H1 (cell line): ENCODE data around the gene TCEANC. TPM values are rescaled to one million over a fixed set of nuclear protein-coding genes. Genes with fewer than 3 reads are reported as not detected.

Experiments
- CTCF ChIA-PET: fragments of 300-600 bp; sonication (Branson Sonifier 250); formaldehyde crosslinking; loops from one replicate; lab custom pipeline; 2021; ENCODE audit not compliant: partially characterized antibody; lab: Charles Lee
- POLR2A ChIA-PET: fragments of 300-600 bp; sonication (Branson Sonifier 250); formaldehyde crosslinking; loops from one replicate; lab custom pipeline; 2021; ENCODE audit warnings: inconsistent platforms; ENCODE audit not compliant: partially characterized antibody; lab: Charles Lee
- DNase-seq, 2 experiments: peaks; one replicate each; pipeline versions ENCODE4 v3.0.0 to v3.0.0-alpha.2; 2010 to 2022; ENCODE audit warnings: low spot score in 2 of 2, low read depth in 1 of 2, mixed read lengths in 1 of 2
- FAIRE-seq: peaks from 2 replicates; lab custom pipeline; 2011; peaks lifted over from hg19 to GRCh38; lab: Jason Lieb, UNC
- H2AFZ ChIP-seq: 2 replicates; pipeline ENCODE4 v1.8.1; 2012; ENCODE audit warnings: low read length, inconsistent platforms
- H2AK5ac ChIP-seq: 2 replicates; pipeline ENCODE4 v1.6.1; 2013; ENCODE audit warnings: low read depth, low read length
- H2BK120ac ChIP-seq: replicated peaks from 2 replicates; pipeline ENCODE3; 2013; ENCODE audit warnings: low read depth, low read length, inconsistent platforms
- H2BK12ac ChIP-seq: 2 replicates; pipeline ENCODE4 v1.6.1; 2013; ENCODE audit warnings: low read depth, low read length
- H2BK15ac ChIP-seq: 2 replicates; pipeline ENCODE4 v1.6.1; 2013; ENCODE audit warnings: low read length
- H2BK20ac ChIP-seq: 2 replicates; pipeline ENCODE4 v1.6.1; 2013; ENCODE audit warnings: low read length
- H2BK5ac ChIP-seq: 2 replicates; pipeline ENCODE4 v1.6.1; 2013; ENCODE audit warnings: low read depth, low read length
- H3K14ac ChIP-seq: 2 replicates; pipeline ENCODE4 v1.6.1; 2013; ENCODE audit warnings: inconsistent platforms; ENCODE audit not compliant: insufficient read length
- H3K18ac ChIP-seq: 2 replicates; pipeline ENCODE4 v1.6.1; 2013; ENCODE audit warnings: low read length; ENCODE audit errors: extremely low read depth
- H3K23ac ChIP-seq: 2 replicates; pipeline ENCODE4 v1.6.1; 2013; ENCODE audit warnings: inconsistent platforms; ENCODE audit not compliant: insufficient read length
- H3K23me2 ChIP-seq: 2 replicates; pipeline ENCODE4 v1.6.1; 2013; ENCODE audit warnings: low read depth, low read length
- H3K27ac ChIP-seq: 2 replicates; pipeline ENCODE4 v1.6.1; 2011; ENCODE audit warnings: low read depth, low read length, inconsistent platforms
- H3K27me3 ChIP-seq, 4 experiments: replicated peaks in 1 of 4; 1 replicate in 1 of 4; 2 replicates in 3 of 4; pipeline versions ENCODE4 v1.6.1 to v1.8.1; 2011 to 2013; ENCODE audit warnings: low read length in 3 of 4, mild to moderate bottlenecking in 3 of 4, inconsistent platforms in 2 of 4, mixed read lengths in 2 of 4, moderate library complexity in 1 of 4; ENCODE audit not compliant: control insufficient read depth in 3 of 4, insufficient read depth in 3 of 4; ENCODE audit errors: extremely low read depth in 1 of 4
- H3K36me3 ChIP-seq, 4 experiments: 2 replicates each; pipeline versions ENCODE4 v1.6.1 to v1.8.1; 2011 to 2013; ENCODE audit warnings: mild to moderate bottlenecking in 4 of 4, low read length in 3 of 4, moderate library complexity in 2 of 4, control low read depth in 1 of 4, inconsistent platforms in 1 of 4; ENCODE audit not compliant: insufficient read depth in 4 of 4, control insufficient read depth in 2 of 4
- H3K4ac ChIP-seq: replicated peaks from 2 replicates; pipeline ENCODE3; 2013; ENCODE audit warnings: low read length, low read depth, mixed read lengths, inconsistent platforms; ENCODE audit not compliant: insufficient read length
- H3K4me1 ChIP-seq, 4 experiments: replicated peaks in 1 of 4; 1 replicate in 1 of 4; 2 replicates in 3 of 4; pipeline versions ENCODE4 v1.6.1 to v1.8.1; 2011 to 2013; ENCODE audit warnings: low read length in 3 of 4, inconsistent platforms in 2 of 4, mixed read lengths in 1 of 4; ENCODE audit not compliant: insufficient read depth in 4 of 4, control insufficient read depth in 3 of 4
- H3K4me2 ChIP-seq, 2 experiments: 2 replicates each; pipeline versions ENCODE4 v1.6.1 to v1.8.1; 2011 to 2013; ENCODE audit warnings: low read depth in 2 of 2, low read length in 2 of 2, control low read depth in 1 of 2, inconsistent platforms in 1 of 2, mild to moderate bottlenecking in 1 of 2; ENCODE audit not compliant: insufficient read depth in 1 of 2
- H3K4me3 ChIP-seq, 4 experiments: fragments of 200-600, 300-600 bp in 1 of 4; sonication (generic), shearing (Covaris generic), sonication (Bioruptor Twin) in 1 of 4; 2 replicates each; pipeline versions ENCODE4 v1.5.1 to v1.8.1; 2011 to 2016; ENCODE audit warnings: low read length in 4 of 4, low read depth in 3 of 4, control low read depth in 2 of 4, inconsistent platforms in 2 of 4, mild to moderate bottlenecking in 2 of 4, mixed read lengths in 1 of 4, moderate library complexity in 1 of 4; ENCODE audit not compliant: insufficient read depth in 2 of 4; ENCODE audit errors: extremely low read depth in 1 of 4
- H3K56ac ChIP-seq: replicated peaks from 2 replicates; pipeline ENCODE3; 2013; ENCODE audit warnings: low read depth, mild to moderate bottlenecking, mixed read lengths, low read length, inconsistent platforms; ENCODE audit not compliant: insufficient read length
- H3K79me1 ChIP-seq: 2 replicates; pipeline ENCODE4 v1.6.1; 2013; ENCODE audit warnings: low read depth, low read length, control low read depth
- H3K79me2 ChIP-seq, 2 experiments: 2 replicates each; pipeline versions ENCODE4 v1.6.1 to v1.8.1; 2012 to 2013; ENCODE audit warnings: low read length in 2 of 2, mild to moderate bottlenecking in 2 of 2, inconsistent platforms in 1 of 2; ENCODE audit not compliant: insufficient read depth in 2 of 2, control insufficient read depth in 1 of 2
- H3K9ac ChIP-seq, 4 experiments: replicated peaks in 1 of 4; 1 replicate in 1 of 4; 2 replicates in 3 of 4; pipeline versions ENCODE4 v1.6.1 to v1.8.1; 2011 to 2013; ENCODE audit warnings: low read depth in 3 of 4, low read length in 3 of 4, control low read depth in 2 of 4, mild to moderate bottlenecking in 2 of 4, moderate library complexity in 2 of 4, inconsistent platforms in 1 of 4; ENCODE audit errors: extremely low read depth in 1 of 4
- H3K9me3 ChIP-seq, 2 experiments: 2 replicates each; pipeline versions ENCODE4 v1.6.1 to v1.8.1; 2012 to 2013; ENCODE audit warnings: mild to moderate bottlenecking in 2 of 2, moderate library complexity in 2 of 2, control low read depth in 1 of 2, inconsistent platforms in 1 of 2, low read depth in 1 of 2, low read length in 1 of 2, mixed read lengths in 1 of 2; ENCODE audit not compliant: insufficient read depth in 2 of 2
- H4K20me1 ChIP-seq, 2 experiments: replicated peaks in 1 of 2; 2 replicates each; pipeline versions ENCODE3 to v1.8.1; 2011 to 2013; ENCODE audit warnings: inconsistent platforms in 2 of 2, low read length in 2 of 2, mild to moderate bottlenecking in 1 of 2; ENCODE audit not compliant: insufficient read depth in 2 of 2, control insufficient read depth in 1 of 2
- H4K5ac ChIP-seq: 2 replicates; pipeline ENCODE4 v1.6.1; 2013; ENCODE audit warnings: low read length, low read depth, mixed read lengths, inconsistent platforms; ENCODE audit not compliant: insufficient read length
- H4K8ac ChIP-seq: 2 replicates; pipeline ENCODE4 v1.8.0; 2013; ENCODE audit warnings: mild to moderate bottlenecking, moderate library complexity, low read length, inconsistent platforms; ENCODE audit not compliant: insufficient read depth; ENCODE audit errors: extremely low read depth
- H4K91ac ChIP-seq: replicated peaks from 2 replicates; pipeline ENCODE3; 2013; ENCODE audit warnings: low read length, mixed read lengths, inconsistent platforms; ENCODE audit not compliant: insufficient read length
- BACH1 ChIP-seq: IDR thresholded peaks from 2 replicates; pipeline ENCODE4 v1.6.1; 2012; ENCODE audit warnings: low read length, improper control_type of control experiment
- CBX8 ChIP-seq: fragments of 300-800, 300-1000 bp; sonication (generic); IDR thresholded peaks from 2 replicates; pipeline ENCODE4 v1.7.1; 2016; ENCODE audit warnings: low read depth, low read length, borderline replicate concordance
- CEBPB ChIP-seq: IDR thresholded peaks from 2 replicates; pipeline ENCODE4 v1.6.1; 2012; ENCODE audit warnings: low read depth, low read length
- CHD1 ChIP-seq: IDR thresholded peaks from 2 replicates; pipeline ENCODE4 v1.6.1; 2012; ENCODE audit warnings: low read depth, low read length, improper control_type of control experiment
- CTBP2 ChIP-seq: IDR thresholded peaks from 2 replicates; pipeline ENCODE4 v1.7.0; 2011; ENCODE audit warnings: borderline replicate concordance, mild to moderate bottlenecking, moderate library complexity, mixed read lengths, low read length; ENCODE audit not compliant: insufficient read depth, insufficient read length
- GABPA ChIP-seq: IDR thresholded peaks from 2 replicates; pipeline ENCODE4 v1.6.1; 2011; ENCODE audit warnings: mild to moderate bottlenecking, low read length, moderate library complexity, borderline replicate concordance; ENCODE audit not compliant: insufficient read depth
- KDM1A ChIP-seq: fragments of 200-600, 300-600 bp; sonication (generic); IDR thresholded peaks from 2 replicates; pipeline ENCODE4 v1.7.1; 2016; ENCODE audit warnings: mild to moderate bottlenecking, low read length, borderline replicate concordance
- MAFK ChIP-seq: IDR thresholded peaks from 2 replicates; pipeline ENCODE4 v1.6.1; 2012; ENCODE audit warnings: low read depth, mild to moderate bottlenecking, improper control_type of control experiment, low read length
- NRF1 ChIP-seq: IDR thresholded peaks from 2 replicates; pipeline ENCODE4 v1.6.1; 2011; ENCODE audit warnings: mild to moderate bottlenecking, low read depth, low read length, improper control_type of control experiment
- POLR2A ChIP-seq, 2 experiments: IDR thresholded peaks; 1 replicate in 1 of 2; 2 replicates in 1 of 2; pipeline ENCODE4 v1.6.1; 2011; ENCODE audit warnings: low read depth in 2 of 2, low read length in 2 of 2, mild to moderate bottlenecking in 2 of 2; ENCODE audit errors: control extremely low read depth in 1 of 2
- RNF2 ChIP-seq: fragments of 200-900, 300-1000 bp; sonication (generic); IDR thresholded peaks from 2 replicates; pipeline ENCODE4 v1.7.1; 2016; ENCODE audit warnings: borderline replicate concordance, low read depth, mild to moderate bottlenecking, antibody characterized with exemption, low read length; ENCODE audit not compliant: poor library complexity, severe bottlenecking; ENCODE audit errors: missing control alignments
- SIN3A ChIP-seq, 2 experiments: IDR thresholded peaks in 1 of 2; conservative IDR thresholded peaks in 1 of 2; 2 replicates each; pipeline ENCODE4 v1.6.1; 2011 to 2012; ENCODE audit warnings: low read length in 2 of 2, improper control_type of control experiment in 1 of 2, low read depth in 1 of 2, mild to moderate bottlenecking in 1 of 2
- SIX5 ChIP-seq: IDR thresholded peaks from 2 replicates; pipeline ENCODE4 v1.6.1; 2011; ENCODE audit warnings: mild to moderate bottlenecking, low read depth, low read length
- SP1 ChIP-seq: IDR thresholded peaks from 2 replicates; pipeline ENCODE4 v1.6.1; 2011; ENCODE audit warnings: low read depth, low read length
- SP4 ChIP-seq: IDR thresholded peaks from 2 replicates; pipeline ENCODE4 v1.6.1; 2012; ENCODE audit warnings: low read length, inconsistent platforms
- TBP ChIP-seq: IDR thresholded peaks from 2 replicates; pipeline ENCODE4 v1.6.1; 2011; ENCODE audit warnings: low read depth, low read length, improper control_type of control experiment
- WGBS, 2 experiments: shearing (Covaris generic) in 1 of 2; methylation state at CpG; one replicate each; pipeline versions ENCODE4 v1.1.6 to v1.1.7; 2013 to 2015; ENCODE audit warnings: low lambda C conversion rate in 2 of 2, mixed read lengths in 2 of 2, inconsistent platforms in 1 of 2, low coverage in 1 of 2, missing lambda C conversion rate in 1 of 2; ENCODE audit not compliant: insufficient replicate concordance in 2 of 2, insufficient coverage in 1 of 2, insufficient read length in 1 of 2; ENCODE audit errors: extremely low coverage in 1 of 2, missing lambda C conversion rate in 1 of 2; 5-methylcytosine and 5-hydroxymethylcytosine counted together
- polyA plus RNA-seq, 7 experiments: library from polyadenylated mRNA; depleted of rRNA in 3 of 7; stranded (reverse) in 5 of 7; unstranded in 2 of 7; fragments of >200 nt in 5 of 7; fragments of 200-250 nt in 2 of 7; gene quantifications; 1 replicate in 5 of 7; 2 replicates in 1 of 7; 4 replicates in 1 of 7; pipeline versions ENCODE4 v1.2.1 to v1.2.3, GENCODE V29; 2011 to 2013; ENCODE audit warnings: missing spikeins in 2 of 7, mixed read lengths in 2 of 7
- total RNA-seq: library from RNA; stranded (reverse); fragmentation: NEBNext Ultra II Directional; extraction: Animal tissue kit (Norgen Biotek cat#: 25700); gene quantifications from 2 replicates; pipeline ENCODE4 v1.2.1, GENCODE V29; 2021

TCEANC gene
- total and polyA plus RNA-seq, 2 of the 8 experiments (the other 6 are each of a cell fraction or from before 2014, with no cell fraction given), result 0.88 to 2.0 TPM

GRCh38 chrX:13666836-13667235 is 13.9 kb downstream of the TCEANC start:
- Histone ChIP-seq H2AFZ (no peak overlapping the region), H3K4me3 (no peak overlapping the region), H3K23me2 (no peaks in the 10 kb centered on the region), H3K9ac (no peak overlapping the region), H3K27me3 (no peaks in the 10 kb centered on the region), H2BK12ac (no peak overlapping the region), H4K20me1 (no peaks in the 10 kb centered on the region), H3K36me3 (peaks cover 0 to 3% (median 0%) of the 10 kb centered on the region in 4 experiments; a peak in 4 of 8 replicates), H3K79me2 (no peaks in the 10 kb centered on the region), H4K91ac (no peak overlapping the region), H3K27ac (no peak overlapping the region), H2AK5ac (no peak overlapping the region), H2BK15ac (no peak overlapping the region), H2BK20ac (no peak overlapping the region), H3K18ac (no peak overlapping the region), H3K56ac (no peak overlapping the region), H3K14ac (no peak overlapping the region), H3K4me1 (no peaks in the 10 kb centered on the region), H3K9me3 (no peaks in the 10 kb centered on the region), H2BK120ac (no peak overlapping the region), H4K8ac (no peak overlapping the region), H2BK5ac (no peak overlapping the region), H4K5ac (no peak overlapping the region), H3K4me2 (no peak overlapping the region), H3K23ac (no peak overlapping the region), H3K4ac (no peak overlapping the region), H3K79me1 (no peaks in the 10 kb centered on the region)
- DNase-seq (no peak), FAIRE-seq (no peak)
- POLR2A ChIA-PET, result no interaction called here
- CTCF ChIA-PET, result no interaction called here
- 100% methylated on average over 2 of the region's 3 CpGs; no CpG with 5 or more reads in 1 of the 2 experiments for WGBS, 2 experiments
- TF ChIP-seq POLR2A (IDR thresholded peaks at IDR 0.05; ENCODE audit: control extremely low read depth in 1 of 2, low read depth in 2 of 2, low read length in 2 of 2), result no peak
- no peak for TF ChIP-seq SIX5
- no peak for TF ChIP-seq MAFK
- TF ChIP-seq KDM1A, result no peak
- no peak for TF ChIP-seq CEBPB
- no peak for TF ChIP-seq RNF2
- no peak for TF ChIP-seq GABPA
- TF ChIP-seq CHD1, result no peak
- no peak for TF ChIP-seq SIN3A (conservative IDR thresholded peaks at IDR 0.05 in 1 of 2, IDR thresholded peaks at IDR 0.05 in 1 of 2; ENCODE audit: low read depth in 1 of 2, low read length in 2 of 2)
- no peak for TF ChIP-seq SP1
- no peak for TF ChIP-seq CBX8
- no peak for TF ChIP-seq BACH1
- TF ChIP-seq TBP, result no peak
- no peak for TF ChIP-seq NRF1
- no peak for TF ChIP-seq SP4
- no peak for TF ChIP-seq CTBP2
